ENCODE data around the gene RAB20.

DNA sequence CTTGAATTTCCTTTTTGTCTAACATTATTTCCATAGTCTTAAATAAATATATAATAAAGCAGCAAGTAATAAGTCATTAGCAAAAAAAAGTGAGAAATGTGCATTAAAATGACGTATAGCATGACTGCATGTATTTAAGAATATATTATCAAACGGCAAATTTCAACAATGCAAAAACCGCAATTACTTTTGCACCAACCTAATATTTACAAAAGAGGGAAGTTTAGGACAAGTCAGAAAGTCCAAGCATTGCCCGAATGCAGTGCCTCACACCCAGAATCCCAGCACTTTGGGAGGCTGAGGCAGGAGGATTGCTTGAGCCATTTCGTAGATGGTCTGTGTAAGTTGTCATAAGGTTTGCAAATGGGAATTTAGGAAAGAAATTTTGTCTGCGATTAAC is 43.6 kb upstream of the RAB20 start:
- TF ChIP-seq, protein P1, sequence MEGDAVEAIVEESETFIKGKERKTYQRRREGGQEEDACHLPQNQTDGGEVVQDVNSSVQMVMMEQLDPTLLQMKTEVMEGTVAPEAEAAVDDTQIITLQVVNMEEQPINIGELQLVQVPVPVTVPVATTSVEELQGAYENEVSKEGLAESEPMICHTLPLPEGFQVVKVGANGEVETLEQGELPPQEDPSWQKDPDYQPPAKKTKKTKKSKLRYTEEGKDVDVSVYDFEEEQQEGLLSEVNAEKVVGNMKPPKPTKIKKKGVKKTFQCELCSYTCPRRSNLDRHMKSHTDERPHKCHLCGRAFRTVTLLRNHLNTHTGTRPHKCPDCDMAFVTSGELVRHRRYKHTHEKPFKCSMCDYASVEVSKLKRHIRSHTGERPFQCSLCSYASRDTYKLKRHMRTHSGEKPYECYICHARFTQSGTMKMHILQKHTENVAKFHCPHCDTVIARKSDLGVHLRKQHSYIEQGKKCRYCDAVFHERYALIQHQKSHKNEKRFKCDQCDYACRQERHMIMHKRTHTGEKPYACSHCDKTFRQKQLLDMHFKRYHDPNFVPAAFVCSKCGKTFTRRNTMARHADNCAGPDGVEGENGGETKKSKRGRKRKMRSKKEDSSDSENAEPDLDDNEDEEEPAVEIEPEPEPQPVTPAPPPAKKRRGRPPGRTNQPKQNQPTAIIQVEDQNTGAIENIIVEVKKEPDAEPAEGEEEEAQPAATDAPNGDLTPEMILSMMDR (IDR thresholded peaks at IDR 0.05) = no peak
- no peak for TF ChIP-seq POLR2A (IDR thresholded peaks at IDR 0.05)
